ENCODE results near the gene CFAP97D1. TPM values are rescaled to one million over a fixed set of nuclear protein-coding genes. Genes with fewer than 3 reads are reported as not detected.

CFAP97D1 gene
- total RNA-seq = not detected in 2 replicates

- no peak for DNase-seq
Observed at GRCh38 chr17:43780135-43780534, at the start of gene CFAP97D1. TSS of gene CFAP97D1 (plus strand) at chr17:43780435. CDS start at chr17:43780463, 28 bp downstream.

GRCh38 chr17:43732958-43733357 lies 47.3 kb upstream of the CFAP97D1 start:
- no peak for DNase-seq

GRCh38 chr17:43733956-43734355 lies 46.3 kb upstream of the CFAP97D1 start:
- no peak for DNase-seq

- peak; percentile 27 for DNase-seq
Observed at GRCh38 chr17:43734376-43734775, 45.9 kb upstream of the CFAP97D1 start.

GRCh38 chr17:43736389-43736788 lies 43.8 kb upstream of the CFAP97D1 start:
- DNase-seq = no peak

GRCh38 chr17:43737722-43738121 lies 42.5 kb upstream of the CFAP97D1 start:
- DNase-seq = no peak

- no peak for DNase-seq
Observed at GRCh38 chr17:43740541-43740940, 39.7 kb upstream of the CFAP97D1 start.

- no peak for DNase-seq
Observed at GRCh38 chr17:43741636-43742035, 38.6 kb upstream of the CFAP97D1 start.

- no peak for DNase-seq
Observed at GRCh38 chr17:43745541-43745940, 34.7 kb upstream of the CFAP97D1 start.

GRCh38 chr17:43750153-43750552 lies 30.1 kb upstream of the CFAP97D1 start:
- no peak for DNase-seq

GRCh38 chr17:43753493-43754129 lies 26.6 kb upstream of the CFAP97D1 start:
- no peak for DNase-seq

GRCh38 chr17:43754947-43755346 lies 25.3 kb upstream of the CFAP97D1 start:
- no peak for DNase-seq

GRCh38 chr17:43755389-43755875 lies 24.8 kb upstream of the CFAP97D1 start:
- peak; percentile 50 for DNase-seq

- DNase-seq = no peak
Observed at GRCh38 chr17:43756201-43756600, 24.0 kb upstream of the CFAP97D1 start.

- DNase-seq = no peak
Observed at GRCh38 chr17:43757171-43757660, 23.0 kb upstream of the CFAP97D1 start.

- DNase-seq = no peak
Observed at GRCh38 chr17:43758086-43758485, 22.1 kb upstream of the CFAP97D1 start.

GRCh38 chr17:43758497-43759174 lies 21.6 kb upstream of the CFAP97D1 start, which contains the start of gene SOST:
TSS of gene SOST (minus strand) at chr17:43758791. CDS start at chr17:43758741, 50 bp downstream.
- no peak for DNase-seq

- no peak for DNase-seq
Observed at GRCh38 chr17:43759836-43760235, 20.4 kb upstream of the CFAP97D1 start.

GRCh38 chr17:43760254-43760852 lies 19.9 kb upstream of the CFAP97D1 start:
- peak; percentile 96 for DNase-seq

- peak; percentile 76 for DNase-seq
Observed at GRCh38 chr17:43766413-43767052, 13.7 kb upstream of the CFAP97D1 start.

- no peak for DNase-seq
Observed at GRCh38 chr17:43767053-43767712, 13.1 kb upstream of the CFAP97D1 start.

- no peak for DNase-seq
Observed at GRCh38 chr17:43767713-43768059, 12.5 kb upstream of the CFAP97D1 start.

- peak; percentile 66 for DNase-seq
Observed at GRCh38 chr17:43768382-43768781, 11.9 kb upstream of the CFAP97D1 start.

Measured in dermis blood vessel endothelial cell (primary cell).